ENCODE measurements around the gene ENOX2.

GRCh38 chrX:130699618-130700017, 203.4 kb downstream of the ENOX2 start:
- no peak for TF ChIP-seq POLR2A (IDR thresholded peaks at IDR 0.05)
- TF ChIP-seq POLR2AphosphoS5 (IDR thresholded peaks at IDR 0.05) = no peak

All from stomach (tissue), 4 donors.